Trophoblast cell (in vitro differentiated cells and primary cell): ENCODE results near the gene CFTR.

Experiments used
- DNase-seq, 2 donors: peaks; one replicate each; pipeline ENCODE4 v3.0.0-alpha.2; 2016
- H2AFZ ChIP-seq: 2 replicates; pipeline ENCODE4 v1.6.1; 2013; ENCODE audit warnings: low read length, moderate library complexity, mild to moderate bottlenecking; ENCODE audit not compliant: insufficient read depth, poor library complexity
- H2AK5ac ChIP-seq: 2 replicates; pipeline ENCODE4 v1.6.1; 2013; ENCODE audit warnings: mild to moderate bottlenecking, low read length
- H2BK120ac ChIP-seq: 2 replicates; pipeline ENCODE4 v1.6.1; 2013; ENCODE audit warnings: low read length, mild to moderate bottlenecking, moderate library complexity; ENCODE audit not compliant: insufficient read depth, poor library complexity
- H2BK12ac ChIP-seq: 2 replicates; pipeline ENCODE4 v1.6.1; 2013; ENCODE audit warnings: mild to moderate bottlenecking, low read length, moderate library complexity
- H2BK5ac ChIP-seq: 2 replicates; pipeline ENCODE4 v1.6.1; 2013; ENCODE audit warnings: low read length, low read depth, moderate library complexity, mild to moderate bottlenecking; ENCODE audit not compliant: poor library complexity
- H3K14ac ChIP-seq: 2 replicates; pipeline ENCODE4 v1.6.1; 2013; ENCODE audit warnings: mild to moderate bottlenecking, low read length
- H3K18ac ChIP-seq: 2 replicates; pipeline ENCODE4 v1.6.1; 2013; ENCODE audit warnings: mild to moderate bottlenecking, low read length
- H3K23ac ChIP-seq: 2 replicates; pipeline ENCODE4 v1.6.1; 2013; ENCODE audit warnings: low read length
- H3K27ac ChIP-seq: 2 replicates; pipeline ENCODE4 v1.5.1; 2013; ENCODE audit warnings: low read depth, mild to moderate bottlenecking, inconsistent platforms, low read length, moderate library complexity
- H3K27me3 ChIP-seq: 2 replicates; pipeline ENCODE4 v1.6.1; 2013; ENCODE audit warnings: inconsistent platforms, mild to moderate bottlenecking, low read length, moderate library complexity; ENCODE audit not compliant: insufficient read depth
- H3K36me3 ChIP-seq, 2 experiments: 1 replicate in 1 of 2; 2 replicates in 1 of 2; pipeline ENCODE4 v1.6.1; 2013; ENCODE audit warnings: low read length in 2 of 2, mild to moderate bottlenecking in 2 of 2, moderate library complexity in 1 of 2; ENCODE audit not compliant: insufficient read depth in 2 of 2, control insufficient read depth in 1 of 2
- H3K4ac ChIP-seq: 2 replicates; pipeline ENCODE4 v1.6.1; 2013; ENCODE audit warnings: low read depth, mild to moderate bottlenecking, low read length, moderate library complexity
- H3K4me1 ChIP-seq, 2 experiments: 1 replicate in 1 of 2; 2 replicates in 1 of 2; pipeline ENCODE4 v1.6.1; 2013; ENCODE audit warnings: low read length in 2 of 2, mild to moderate bottlenecking in 2 of 2, moderate library complexity in 1 of 2; ENCODE audit not compliant: insufficient read depth in 2 of 2, control insufficient read depth in 1 of 2
- H3K4me2 ChIP-seq: 2 replicates; pipeline ENCODE4 v1.6.1; 2013; ENCODE audit warnings: inconsistent platforms, mild to moderate bottlenecking, low read length, moderate library complexity
- H3K4me3 ChIP-seq: 2 replicates; pipeline ENCODE4 v1.5.1; 2013; ENCODE audit warnings: mild to moderate bottlenecking, low read depth, low read length, inconsistent platforms
- H3K79me1 ChIP-seq: one replicate; pipeline ENCODE4 v1.6.1; 2013; ENCODE audit warnings: low read length
- H3K79me2 ChIP-seq: 2 replicates; pipeline ENCODE4 v1.6.1; 2013; ENCODE audit warnings: low read length, mild to moderate bottlenecking; ENCODE audit not compliant: control insufficient read depth, insufficient read depth, poor library complexity
- H3K9ac ChIP-seq: 2 replicates; pipeline ENCODE4 v1.6.1; 2013; ENCODE audit warnings: mild to moderate bottlenecking, low read length
- H3K9me3 ChIP-seq: 2 replicates; pipeline ENCODE4 v1.6.1; 2013; ENCODE audit warnings: low read depth, mild to moderate bottlenecking, control low read depth, inconsistent platforms, low read length; ENCODE audit not compliant: insufficient read depth
- H4K12ac ChIP-seq: 2 replicates; pipeline ENCODE4 v1.6.1; 2013; ENCODE audit warnings: low read depth, mild to moderate bottlenecking, low read length, moderate library complexity
- H4K8ac ChIP-seq: 2 replicates; pipeline ENCODE4 v1.6.1; 2013; ENCODE audit warnings: low read depth, mild to moderate bottlenecking, low read length, moderate library complexity
- H4K91ac ChIP-seq: one replicate; pipeline ENCODE4 v1.6.1; 2013; ENCODE audit warnings: low read depth, mild to moderate bottlenecking, low read length, moderate library complexity
- WGBS: extraction: QIAGEN DNeasy Blood & Tissue Kit; methylation state at CpG from one replicate; pipeline ENCODE4 v1.1.7; 2013; ENCODE audit warnings: missing lambda C conversion rate; ENCODE audit not compliant: insufficient read length, insufficient coverage; ENCODE audit errors: extremely low coverage; 5-methylcytosine and 5-hydroxymethylcytosine counted together

The CFTR gene

DNA sequence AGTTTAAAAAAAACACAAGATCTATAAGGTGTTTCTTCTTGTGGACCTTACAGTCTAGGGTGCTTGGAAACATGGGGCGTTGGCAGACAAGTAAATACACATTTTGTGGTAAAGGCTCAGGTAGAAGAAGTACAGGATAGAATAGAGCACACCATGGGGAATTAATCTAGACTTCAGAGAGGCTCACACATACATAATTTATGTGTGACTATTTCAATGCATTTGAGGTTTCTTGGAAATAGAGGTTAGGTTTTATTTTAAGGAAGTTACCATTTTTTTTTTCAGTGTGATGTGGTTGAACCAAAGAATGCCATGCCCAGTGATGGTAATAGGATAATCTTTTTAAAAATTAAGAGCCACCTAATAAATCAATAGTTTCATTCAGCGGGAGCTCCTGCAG lies 12.8 kb downstream of the CFTR start:
- H3K36me3 ChIP-seq = no peaks in the 10 kb centered on the region
- H2BK5ac ChIP-seq = no peak overlapping the region
- WGBS = no CpG with 5 or more reads among the region's 2 CpGs

GRCh38 chr7:117493460-117493859 lies 13.6 kb downstream of the CFTR start:
- no peak overlapping the region for H3K9ac ChIP-seq
- no peak overlapping the region for H3K4me3 ChIP-seq
- H3K18ac ChIP-seq = no peak overlapping the region
- WGBS = no CpG with 5 or more reads among the region's 2 CpGs
- H3K27me3 ChIP-seq = no peaks in the 10 kb centered on the region
- no peak for DNase-seq
- no peak overlapping the region for H3K23ac ChIP-seq
- no peak overlapping the region for H4K91ac ChIP-seq
- H3K27ac ChIP-seq = no peak overlapping the region
- no peak overlapping the region for H2BK5ac ChIP-seq
- H4K12ac ChIP-seq = no peak overlapping the region
- no peak overlapping the region for H2AFZ ChIP-seq
- H3K36me3 ChIP-seq = no peaks in the 10 kb centered on the region
- no peaks in the 10 kb centered on the region for H3K4me1 ChIP-seq
- no peaks in the 10 kb centered on the region for H3K79me1 ChIP-seq
- H3K14ac ChIP-seq = no peak overlapping the region
- H3K9me3 ChIP-seq = no peaks in the 10 kb centered on the region
- H4K8ac ChIP-seq = no peak overlapping the region
- H2BK12ac ChIP-seq = no peak overlapping the region
- H3K4me2 ChIP-seq = no peak overlapping the region
- H3K79me2 ChIP-seq = no peaks in the 10 kb centered on the region
- no peak overlapping the region for H3K4ac ChIP-seq
- H2BK120ac ChIP-seq = no peak overlapping the region
- H2AK5ac ChIP-seq = no peak overlapping the region

More for the DNA sequence above, 12.8 kb downstream of the CFTR start:
- no peaks in the 10 kb centered on the region for H3K79me2 ChIP-seq
- no peak for DNase-seq
- H4K12ac ChIP-seq = no peak overlapping the region
- H3K4me3 ChIP-seq = no peak overlapping the region
- no peak overlapping the region for H2BK120ac ChIP-seq
- H2AK5ac ChIP-seq = no peak overlapping the region
- H3K18ac ChIP-seq = no peak overlapping the region
- H3K27me3 ChIP-seq = no peaks in the 10 kb centered on the region
- H3K23ac ChIP-seq = no peak overlapping the region
- no peaks in the 10 kb centered on the region for H3K79me1 ChIP-seq
- H4K8ac ChIP-seq = no peak overlapping the region
- H3K14ac ChIP-seq = no peak overlapping the region
- H3K27ac ChIP-seq = no peak overlapping the region
- no peak overlapping the region for H3K4ac ChIP-seq
- no peak overlapping the region for H4K91ac ChIP-seq
- no peak overlapping the region for H2BK12ac ChIP-seq
- no peak overlapping the region for H3K9ac ChIP-seq
- H3K9me3 ChIP-seq = no peaks in the 10 kb centered on the region
- no peak overlapping the region for H2AFZ ChIP-seq
- H3K4me1 ChIP-seq = no peaks in the 10 kb centered on the region
- H3K4me2 ChIP-seq = no peak overlapping the region

DNA sequence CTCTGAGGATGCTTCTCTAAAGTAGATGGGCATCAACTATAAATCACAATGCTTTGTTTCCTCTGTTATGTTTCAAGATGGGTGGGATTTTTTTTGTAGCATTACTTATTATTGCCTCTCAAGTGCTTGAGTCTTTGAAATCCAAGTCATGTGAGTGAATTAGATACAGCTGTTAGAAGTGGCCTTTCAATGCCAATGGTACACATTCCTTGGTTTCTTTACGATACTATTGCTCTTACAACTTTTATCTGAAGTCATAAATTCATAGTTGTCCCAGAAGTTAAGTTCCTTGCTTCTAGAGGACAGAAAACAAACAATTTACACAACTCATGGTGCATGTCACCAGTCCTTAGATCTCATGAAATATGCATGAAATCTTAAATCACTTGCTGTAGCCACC lies 15.5 kb downstream of the CFTR start:
- no CpG with 5 or more reads among the region's 1 CpG for WGBS
- Histone ChIP-seq H3K4me3 (no peak overlapping the region), H3K27me3 (no peaks in the 10 kb centered on the region), H3K36me3 (no peaks in the 10 kb centered on the region), H3K18ac (no peak overlapping the region), H4K8ac (no peak overlapping the region), H3K23ac (no peak overlapping the region), H4K12ac (no peak overlapping the region), H3K4ac (no peak overlapping the region), H3K9me3 (no peaks in the 10 kb centered on the region), H3K4me1 (no peaks in the 10 kb centered on the region), H3K79me1 (no peaks in the 10 kb centered on the region), H3K14ac (no peak overlapping the region), H2BK5ac (no peak overlapping the region), H2BK12ac (no peak overlapping the region), H3K27ac (no peak overlapping the region), H3K4me2 (no peak overlapping the region), H3K79me2 (no peaks in the 10 kb centered on the region), H4K91ac (no peak overlapping the region), H2AK5ac (no peak overlapping the region), H2AFZ (no peak overlapping the region), H2BK120ac (no peak overlapping the region), H3K9ac (no peak overlapping the region)
- DNase-seq = no peak

DNA sequence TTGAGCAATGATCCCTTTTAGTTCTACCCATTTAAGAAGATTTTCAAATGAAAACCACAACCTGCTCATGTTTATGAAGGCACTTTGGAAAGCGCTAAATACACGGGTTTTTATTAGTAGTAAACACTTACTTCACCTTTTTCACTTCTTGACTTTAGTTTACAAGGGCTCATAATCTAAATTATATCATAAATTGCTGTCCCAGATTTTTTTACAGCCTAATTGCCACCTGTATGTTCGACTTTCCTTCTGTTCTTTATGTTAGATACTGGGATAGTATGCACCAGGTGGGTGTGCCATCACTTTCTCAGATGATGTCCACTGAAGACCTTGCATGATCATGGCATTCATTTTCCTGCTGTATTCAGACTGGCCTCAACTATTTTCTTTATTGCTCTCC lies 22.5 kb downstream of the CFTR start:
- Histone ChIP-seq H3K9me3 (no peaks in the 10 kb centered on the region), H2AK5ac (no peak overlapping the region), H4K8ac (no peak overlapping the region), H3K4me3 (no peak overlapping the region), H3K79me2 (no peaks in the 10 kb centered on the region), H3K36me3 (no peaks in the 10 kb centered on the region), H2BK5ac (no peak overlapping the region), H4K12ac (no peak overlapping the region), H3K23ac (no peak overlapping the region), H3K9ac (no peak overlapping the region), H3K27ac (no peak overlapping the region), H3K4me1 (no peaks in the 10 kb centered on the region), H3K4ac (no peak overlapping the region), H2AFZ (no peak overlapping the region), H3K27me3 (no peaks in the 10 kb centered on the region), H3K18ac (no peak overlapping the region), H3K4me2 (no peak overlapping the region), H2BK12ac (no peak overlapping the region), H3K79me1 (no peaks in the 10 kb centered on the region), H2BK120ac (no peak overlapping the region), H4K91ac (no peak overlapping the region), H3K14ac (no peak overlapping the region)
- no peak for DNase-seq
- no CpG with 5 or more reads among the region's 3 CpGs for WGBS
